ENCODE measurements around the gene TSPAN18. TPM values are rescaled to one million over a fixed set of nuclear protein-coding genes. Genes with fewer than 3 reads are reported as not detected.

The TSPAN18 gene
- total RNA-seq, 1 donor from 2014 or later = 12.8 TPM

- Histone ChIP-seq H3K9me3 (no peaks in the 10 kb centered on the region), H3K36me3 (no peaks in the 10 kb centered on the region), H3K4me3 (no peak overlapping the region), H3K27ac (no peak overlapping the region), H3K4me1 (peaks cover 6% of the 10 kb centered on the region), H3K27me3 (no peaks in the 10 kb centered on the region)
- intact Hi-C loops (cut with DNase I) = no loop called here
- TF ChIP-seq POLR2AphosphoS5 (IDR thresholded peaks at IDR 0.05; ENCODE audit: insufficient read depth in 1 of 2, low read depth in 1 of 2) (no peak), POLR2A (IDR thresholded peaks at IDR 0.05) (no peak), CTCF (IDR thresholded peaks at IDR 0.05) (no peak)
- no peak for DNase-seq (ENCODE audit: extremely low spot score in 2 of 2)
Observed at GRCh38 chr11:44880953-44881352, 154.2 kb downstream of the TSPAN18 start.

- H3K27ac ChIP-seq = no peak overlapping the region
- intact Hi-C loops (cut with DNase I) = no loop called here
- H3K27me3 ChIP-seq = no peaks in the 10 kb centered on the region
- no peak overlapping the region for H3K4me3 ChIP-seq
- no peaks in the 10 kb centered on the region for H3K9me3 ChIP-seq
- no peaks in the 10 kb centered on the region for H3K36me3 ChIP-seq
- TF ChIP-seq POLR2AphosphoS5 (IDR thresholded peaks at IDR 0.05; ENCODE audit: insufficient read depth in 1 of 2, low read depth in 1 of 2) (no peak), CTCF (IDR thresholded peaks at IDR 0.05) (no peak), POLR2A (IDR thresholded peaks at IDR 0.05) (no peak)
- DNase-seq (ENCODE audit: extremely low spot score in 2 of 2) = no peak
- H3K4me1 ChIP-seq = peaks cover 20% of the 10 kb centered on the region
Observed at GRCh38 chr11:44883277-44883676, 156.5 kb downstream of the TSPAN18 start.

GRCh38 chr11:44884056-44884455, 157.3 kb downstream of the TSPAN18 start:
- Histone ChIP-seq H3K9me3 (no peaks in the 10 kb centered on the region), H3K27ac (no peak overlapping the region), H3K27me3 (no peaks in the 10 kb centered on the region), H3K4me3 (no peak overlapping the region), H3K36me3 (no peaks in the 10 kb centered on the region), H3K4me1 (peaks cover 20% of the 10 kb centered on the region)
- intact Hi-C loops (cut with DNase I) = no loop called here
- no peak for DNase-seq (ENCODE audit: extremely low spot score in 2 of 2)
- TF ChIP-seq CTCF (IDR thresholded peaks at IDR 0.05) = no peak

DNA sequence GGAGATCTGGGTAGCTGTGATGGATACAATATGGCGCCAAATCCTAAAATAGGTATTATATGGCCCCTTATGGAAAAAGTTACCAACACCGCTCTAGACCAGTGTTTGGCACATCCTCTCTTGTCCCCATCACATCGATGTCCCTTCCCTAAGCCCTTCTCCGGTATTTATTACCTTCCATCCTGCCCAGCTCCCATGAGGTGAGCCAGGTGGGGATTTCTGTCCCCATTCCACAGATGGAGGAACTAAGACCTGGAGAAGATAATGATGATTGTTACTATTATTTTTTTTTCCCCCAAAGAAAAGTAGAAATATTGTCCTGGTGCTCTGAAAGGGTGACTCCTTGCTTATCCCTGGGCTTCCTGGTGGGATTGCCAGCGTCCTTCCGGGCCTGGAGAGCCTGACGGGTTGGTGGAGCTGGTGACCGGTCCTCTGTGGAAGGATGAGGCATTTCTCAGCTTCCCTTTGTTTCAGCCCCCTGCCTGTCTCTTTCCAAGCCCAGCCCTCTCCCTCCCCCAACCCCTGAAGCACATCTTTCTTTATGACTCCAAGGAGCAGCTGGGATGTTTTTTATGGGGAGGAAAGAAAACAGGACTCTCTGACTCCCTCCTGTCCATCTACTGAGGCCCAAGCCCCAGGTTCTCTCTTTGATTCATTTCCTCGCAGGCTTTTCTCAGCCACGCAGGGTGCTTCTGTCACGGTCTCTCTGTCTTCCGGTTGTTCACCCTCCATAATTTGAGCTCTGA, 158.5 kb downstream of the TSPAN18 start:
- intact Hi-C loops (cut with DNase I) = no loop called here
- H3K36me3 ChIP-seq = no peaks in the 10 kb centered on the region
- H3K27me3 ChIP-seq = no peaks in the 10 kb centered on the region
- TF ChIP-seq CTCF (IDR thresholded peaks at IDR 0.05) (no peak), POLR2A (IDR thresholded peaks at IDR 0.05) (no peak), POLR2AphosphoS5 (IDR thresholded peaks at IDR 0.05; ENCODE audit: insufficient read depth in 1 of 2, low read depth in 1 of 2) (no peak)
- DNase-seq (ENCODE audit: extremely low spot score in 2 of 2) = no peak
- no peak overlapping the region for H3K4me3 ChIP-seq
- peak overlapping the region; percentile 23 for H3K27ac ChIP-seq
- peaks cover 20% of the 10 kb centered on the region for H3K4me1 ChIP-seq
- no peaks in the 10 kb centered on the region for H3K9me3 ChIP-seq

DNA sequence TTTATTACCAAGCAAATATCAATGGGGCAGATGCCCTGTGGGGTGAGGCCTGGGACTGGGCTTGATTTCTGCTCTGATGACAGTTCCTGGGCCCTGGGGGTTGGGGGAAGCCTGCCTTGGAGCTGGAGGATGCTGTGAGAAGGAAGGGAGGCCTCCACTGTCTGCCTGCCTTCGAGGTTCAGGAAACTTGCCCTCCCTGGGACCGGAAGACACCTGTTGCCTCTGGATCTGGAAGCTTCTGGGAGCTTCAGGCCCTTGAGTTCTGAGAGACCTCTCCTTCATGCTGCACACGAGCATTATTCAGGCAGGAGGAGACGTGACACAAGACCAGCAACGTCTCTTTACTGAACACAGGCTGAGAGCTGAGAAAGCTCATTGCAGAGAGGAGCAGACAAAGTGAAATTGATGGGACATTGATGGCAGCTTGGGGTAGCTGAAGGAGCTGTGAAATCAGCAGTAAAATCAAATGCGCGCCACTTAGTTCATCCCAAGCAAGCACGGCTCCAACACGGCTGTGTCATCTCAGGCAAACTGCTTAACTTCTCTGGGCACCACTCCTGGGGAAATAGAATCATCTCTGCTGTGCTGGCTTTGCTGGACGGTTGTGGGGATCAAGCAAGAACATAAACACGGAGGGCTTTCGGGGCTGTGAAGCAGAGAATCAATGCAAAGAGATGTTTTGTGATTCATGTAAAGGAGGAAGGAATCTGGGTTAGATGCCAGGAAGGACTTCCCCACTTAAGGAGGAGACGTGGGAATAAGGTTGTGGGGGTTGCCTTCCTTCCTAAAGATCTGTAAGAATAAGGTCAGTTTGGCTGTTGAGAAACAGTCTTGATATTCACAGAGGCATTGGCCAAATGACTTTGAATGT, 159.4 kb downstream of the TSPAN18 start:
- no peak for DNase-seq (ENCODE audit: extremely low spot score in 2 of 2)
- Histone ChIP-seq H3K4me1 (peaks cover 20% of the 10 kb centered on the region), H3K9me3 (no peaks in the 10 kb centered on the region), H3K27me3 (no peaks in the 10 kb centered on the region), H3K27ac (peak overlapping the region; percentile 23), H3K36me3 (no peaks in the 10 kb centered on the region), H3K4me3 (no peak overlapping the region)
- intact Hi-C loops (cut with DNase I) = no loop called here
- TF ChIP-seq CTCF (IDR thresholded peaks at IDR 0.05) = no peak
- TF ChIP-seq POLR2AphosphoS5 (IDR thresholded peaks at IDR 0.05; ENCODE audit: insufficient read depth in 1 of 2, low read depth in 1 of 2) = no peak
- TF ChIP-seq POLR2A (IDR thresholded peaks at IDR 0.05) = no peak

All from vagina (tissue), 2 donors.